SHP77 treated with DMSO at 0.1 percent for 48 hours (cell line): ENCODE results near the gene CREBBP.
"Not testable (repeated sequence)": the region's sequence is repeated elsewhere in the genome, so short reads cannot be mapped to it uniquely, and the experiment has no call there.

Experiments used
- DNase-seq: peaks from one replicate; lab custom pipeline; 2025; lab: John Stamatoyannopoulos, UW

The CREBBP gene

GRCh38 chr16:3715430-3715829 is 165.1 kb downstream of the CREBBP start:
- DNase-seq = no peak

- not testable (repeated sequence) for DNase-seq
Observed at GRCh38 chr16:3714378-3714777, 166.1 kb downstream of the CREBBP start.

GRCh38 chr16:3713587-3714242 is 166.8 kb downstream of the CREBBP start:
- no peak for DNase-seq

- no peak for DNase-seq
Observed at GRCh38 chr16:3712861-3713372, 167.6 kb downstream of the CREBBP start.

- no peak for DNase-seq
Observed at GRCh38 chr16:3706253-3707012, 174.1 kb downstream of the CREBBP start.

GRCh38 chr16:3702082-3702481 is 178.4 kb downstream of the CREBBP start:
- no peak for DNase-seq

- DNase-seq = no peak
Observed at GRCh38 chr16:3701531-3701930, 179.0 kb downstream of the CREBBP start.

- DNase-seq = no peak
Observed at GRCh38 chr16:3698941-3699340, 181.6 kb downstream of the CREBBP start.

- no peak for DNase-seq
Observed at GRCh38 chr16:3696425-3697218, 183.9 kb downstream of the CREBBP start.

- no peak for DNase-seq
Observed at GRCh38 chr16:3695610-3696369, 184.7 kb downstream of the CREBBP start.

GRCh38 chr16:3694051-3694450 is 186.5 kb downstream of the CREBBP start:
- DNase-seq = no peak

GRCh38 chr16:3691761-3692160 is 188.8 kb downstream of the CREBBP start:
- DNase-seq = no peak

GRCh38 chr16:3690980-3691720 is 189.4 kb downstream of the CREBBP start:
- no peak for DNase-seq

GRCh38 chr16:3690470-3690928 is 190.0 kb downstream of the CREBBP start:
- peak; percentile 2 for DNase-seq

- DNase-seq = no peak
Observed at GRCh38 chr16:3689731-3690130, 190.8 kb downstream of the CREBBP start.

- no peak for DNase-seq
Observed at GRCh38 chr16:3687792-3688191, 192.7 kb downstream of the CREBBP start.

- no peak for DNase-seq
Observed at GRCh38 chr16:3687021-3687420, 193.5 kb downstream of the CREBBP start.

GRCh38 chr16:3681206-3681605 is 199.3 kb downstream of the CREBBP start:
- DNase-seq = no peak

GRCh38 chr16:3677994-3678393 is 202.5 kb downstream of the CREBBP start:
- DNase-seq = no peak

GRCh38 chr16:3675601-3676130 is 204.8 kb downstream of the CREBBP start:
- DNase-seq = no peak
